GM19463 (cell line): Measurements from ENCODE around the gene MARK1.

Experiments
- ATAC-seq: cut with Tn5 transposase; IDR thresholded peaks from one replicate; pipeline ENCODE4 v1.9.1; 2021; ENCODE audit warnings: mild to moderate bottlenecking, moderate library complexity; ENCODE audit not compliant: unreplicated experiment

MARK1 gene

GRCh38 chr1:220708936-220709801, 181.2 kb downstream of the MARK1 start:
- ATAC-seq, result no peak

DNA sequence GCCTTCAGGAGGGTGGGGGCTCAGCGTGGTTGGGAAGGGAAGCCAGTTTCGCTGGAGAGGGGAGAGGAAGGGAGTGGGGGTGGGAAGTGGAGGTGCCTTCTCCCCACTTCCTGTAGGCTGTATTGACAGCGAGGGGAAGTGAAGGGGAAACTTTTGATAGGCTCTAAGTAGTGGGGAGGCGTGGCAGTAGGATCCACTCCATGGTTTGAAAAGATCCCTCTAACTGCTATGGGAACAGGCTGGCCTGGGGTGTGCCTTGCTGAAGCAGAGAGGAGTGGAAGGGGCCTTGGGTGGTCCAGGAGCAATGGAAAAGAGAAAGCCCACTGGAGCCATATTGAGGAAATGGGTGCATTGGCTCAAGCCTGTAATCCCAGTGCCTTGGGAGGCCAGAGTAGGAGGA, 182.4 kb downstream of the MARK1 start:
- ATAC-seq, result no peak

DNA sequence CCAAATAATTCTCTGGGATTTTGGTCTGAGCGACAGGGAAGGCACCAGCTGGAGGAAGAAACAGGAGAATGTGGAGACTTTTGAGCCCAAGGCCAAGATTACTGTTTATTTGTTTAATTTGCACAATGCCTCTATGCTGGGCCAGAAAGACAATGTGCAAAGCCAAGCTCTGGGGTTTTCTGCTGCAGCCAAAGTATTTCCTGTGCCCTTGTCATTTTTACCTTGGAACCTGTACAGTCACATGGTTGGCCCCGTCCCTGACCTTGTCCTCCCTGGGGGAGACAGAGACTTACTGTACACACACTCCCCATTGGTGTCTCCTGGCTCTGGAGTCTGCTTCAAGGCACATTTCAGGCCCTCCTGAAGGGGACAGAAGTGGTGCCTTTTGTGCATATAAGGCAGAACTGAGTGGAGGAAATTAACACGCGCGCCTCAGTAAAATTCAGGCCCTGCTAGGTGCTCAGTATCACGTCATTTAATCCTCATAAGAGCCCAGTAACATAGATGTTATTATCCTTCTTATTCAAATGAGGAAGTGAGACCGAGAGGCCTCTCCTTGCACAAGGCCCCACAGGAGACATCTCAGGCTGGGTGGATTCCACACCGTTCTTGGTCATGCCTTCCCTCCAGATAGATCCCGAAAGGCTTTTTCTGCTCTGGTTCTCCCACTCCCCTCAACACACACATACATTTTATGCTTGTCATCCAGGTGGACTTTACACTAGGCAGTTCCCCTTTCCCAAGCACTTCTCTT, 183.3 kb downstream of the MARK1 start:
- peak; percentile 79 for ATAC-seq
